Activated CD4-positive, alpha-beta T cell treated with anti-CD3 and anti-CD28 coated beads for 48 hours (primary cell): ENCODE results near the gene PRR15.
A peak's percentile ranks its signal among the peaks of the same experiment; 100 is the strongest.
"Not testable (repeated sequence)": the region's sequence is repeated elsewhere in the genome, so short reads cannot be mapped to it uniquely, and the experiment has no call there.

Source experiments
- DNase-seq: peaks from one replicate; pipeline ENCODE4 v3.0.0-alpha.2; 2020

Gene PRR15

GRCh38 chr7:29563590-29564495 is at the start of gene PRR15:
TSS of gene PRR15 (plus strand) at chr7:29563835. CDS start at chr7:29566330, 2,495 bp downstream.
- peak; percentile 21 for DNase-seq

GRCh38 chr7:29516491-29516890 is 47.1 kb upstream of the PRR15 start:
- no peak for DNase-seq

- DNase-seq, result no peak
Measured at GRCh38 chr7:29518616-29519015, 45.0 kb upstream of the PRR15 start.

GRCh38 chr7:29523728-29524127 is 39.9 kb upstream of the PRR15 start:
- DNase-seq, result no peak

- DNase-seq, result no peak
Measured at GRCh38 chr7:29527505-29528108, 36.0 kb upstream of the PRR15 start.

GRCh38 chr7:29528526-29528925 is 35.1 kb upstream of the PRR15 start:
- not testable (repeated sequence) for DNase-seq

GRCh38 chr7:29538389-29538788 is 25.2 kb upstream of the PRR15 start:
- DNase-seq, result no peak

GRCh38 chr7:29539471-29539870 is 24.2 kb upstream of the PRR15 start:
- DNase-seq, result no peak

GRCh38 chr7:29547421-29547820 is 16.2 kb upstream of the PRR15 start:
- DNase-seq, result no peak

- DNase-seq, result no peak
Measured at GRCh38 chr7:29548823-29549222, 14.8 kb upstream of the PRR15 start.

- DNase-seq, result no peak
Measured at GRCh38 chr7:29552392-29552791, 11.2 kb upstream of the PRR15 start.

GRCh38 chr7:29555061-29555460 is 8.6 kb upstream of the PRR15 start:
- DNase-seq, result no peak

- no peak for DNase-seq
Measured at GRCh38 chr7:29556405-29557195, 7.0 kb upstream of the PRR15 start.

GRCh38 chr7:29557954-29558353 is 5.7 kb upstream of the PRR15 start:
- DNase-seq, result no peak

GRCh38 chr7:29561271-29561670 is 2.4 kb upstream of the PRR15 start:
- DNase-seq, result no peak

- DNase-seq, result no peak
Measured at GRCh38 chr7:29562307-29562706, 1.3 kb upstream of the PRR15 start.

- peak; percentile 3 for DNase-seq
Measured at GRCh38 chr7:29564496-29565223, 1.0 kb downstream of the PRR15 start.

- DNase-seq, result no peak
Measured at GRCh38 chr7:29565224-29565630, 1.6 kb downstream of the PRR15 start.

- DNase-seq, result peak; percentile 2
Measured at GRCh38 chr7:29565634-29565981, 2.0 kb downstream of the PRR15 start.

GRCh38 chr7:29565982-29566746 is 2.5 kb downstream of the PRR15 start:
- peak; percentile 4 for DNase-seq

GRCh38 chr7:29567174-29567573 is 3.5 kb downstream of the PRR15 start:
- DNase-seq, result no peak

GRCh38 chr7:29569648-29570047 is 6.0 kb downstream of the PRR15 start:
- no peak for DNase-seq
